Neutrophil (primary cell): Measurements from ENCODE around the gene MYD88.
A peak's percentile ranks its signal among the peaks of the same experiment; 100 is the strongest.

ENCODE experiments used
- H3K27ac ChIP-seq: fragments of 200-600 bp; sonication (generic); 2 replicates; pipeline ENCODE4 v1.5.1; 2016; ENCODE audit warnings: mild to moderate bottlenecking, moderate library complexity
- H3K27me3 ChIP-seq: fragments of 200-600 bp; sonication (generic); 2 replicates; pipeline ENCODE4 v1.6.0; 2016; ENCODE audit warnings: mild to moderate bottlenecking
- H3K36me3 ChIP-seq: fragments of 200-600 bp; sonication (generic); 2 replicates; pipeline ENCODE4 v1.5.1; 2017
- H3K4me1 ChIP-seq, 2 experiments: fragments of 200-600 bp in 1 of 2; sonication (generic) in 1 of 2; 1 replicate in 1 of 2; 2 replicates in 1 of 2; pipeline versions ENCODE4 v1.5.1 to v1.6.1; 2013 to 2016; ENCODE audit warnings: low read depth in 1 of 2, low read length in 1 of 2, mild to moderate bottlenecking in 1 of 2, moderate library complexity in 1 of 2; ENCODE audit not compliant: control insufficient read depth in 1 of 2, insufficient read depth in 1 of 2
- H3K4me3 ChIP-seq, 2 experiments: fragments of 200-600 bp in 1 of 2; sonication (generic) in 1 of 2; 1 replicate in 1 of 2; 2 replicates in 1 of 2; pipeline ENCODE4 v1.5.1; 2013 to 2016; ENCODE audit warnings: low read depth in 1 of 2, low read length in 1 of 2, mild to moderate bottlenecking in 1 of 2, moderate library complexity in 1 of 2
- H3K9me3 ChIP-seq: fragments of 200-600 bp; sonication (generic); 2 replicates; pipeline ENCODE4 v1.5.1; 2016
- TF ChIP-seq, protein P1 (sequence below): fragments of 200-600 bp; sonication (generic); IDR thresholded peaks from 2 replicates; pipeline ENCODE4 v1.5.1; 2016; ENCODE audit warnings: antibody characterized with exemption

The MYD88 gene

DNA sequence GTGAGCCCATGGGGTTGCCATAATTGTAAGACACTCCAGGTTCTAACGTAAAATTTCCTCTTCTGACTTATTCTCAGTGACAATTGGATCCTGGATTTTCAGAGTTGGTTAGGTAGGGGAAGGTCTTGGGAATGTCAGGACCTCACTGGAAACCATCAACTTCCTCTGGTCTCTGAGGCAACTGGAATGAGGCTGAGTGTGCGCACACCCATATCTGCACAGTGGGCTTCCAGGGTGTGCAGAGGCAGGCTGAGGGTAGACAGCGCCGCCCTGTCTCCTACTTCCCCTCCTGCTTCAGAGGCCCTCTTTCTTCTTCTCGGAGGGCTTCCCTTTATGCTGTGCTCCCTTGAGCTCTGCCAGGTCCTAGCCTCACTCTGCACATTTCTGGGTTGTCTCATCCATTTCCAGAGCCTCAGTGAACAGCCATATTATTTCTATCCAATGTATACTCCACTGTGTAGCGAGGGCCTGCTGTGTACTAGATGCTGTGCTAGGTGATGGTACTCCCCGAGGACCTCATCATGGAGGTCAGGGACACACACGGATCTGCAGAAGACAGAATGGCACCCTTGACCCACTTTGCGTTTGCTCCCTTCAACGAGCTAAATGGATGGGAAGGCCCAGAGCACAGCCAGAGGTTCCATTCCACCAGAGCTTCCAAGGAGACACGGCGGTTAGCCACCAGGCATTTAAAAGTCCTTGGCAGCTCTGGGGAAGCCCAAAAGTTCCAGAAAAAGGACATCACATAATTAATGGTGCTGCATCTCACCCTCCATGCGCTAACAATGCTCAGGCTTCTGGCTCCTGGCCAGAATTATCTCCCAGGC is 19.8 kb upstream of the MYD88 start:
- Histone ChIP-seq H3K4me1 (peaks cover 3 to 4% of the 10 kb centered on the region in 2 experiments), H3K36me3 (peaks cover 80% of the 10 kb centered on the region), H3K27ac (peak overlapping the region; percentile 43), H3K27me3 (no peaks in the 10 kb centered on the region), H3K9me3 (no peaks in the 10 kb centered on the region), H3K4me3 (no peak overlapping the region)
- TF ChIP-seq, protein P1, sequence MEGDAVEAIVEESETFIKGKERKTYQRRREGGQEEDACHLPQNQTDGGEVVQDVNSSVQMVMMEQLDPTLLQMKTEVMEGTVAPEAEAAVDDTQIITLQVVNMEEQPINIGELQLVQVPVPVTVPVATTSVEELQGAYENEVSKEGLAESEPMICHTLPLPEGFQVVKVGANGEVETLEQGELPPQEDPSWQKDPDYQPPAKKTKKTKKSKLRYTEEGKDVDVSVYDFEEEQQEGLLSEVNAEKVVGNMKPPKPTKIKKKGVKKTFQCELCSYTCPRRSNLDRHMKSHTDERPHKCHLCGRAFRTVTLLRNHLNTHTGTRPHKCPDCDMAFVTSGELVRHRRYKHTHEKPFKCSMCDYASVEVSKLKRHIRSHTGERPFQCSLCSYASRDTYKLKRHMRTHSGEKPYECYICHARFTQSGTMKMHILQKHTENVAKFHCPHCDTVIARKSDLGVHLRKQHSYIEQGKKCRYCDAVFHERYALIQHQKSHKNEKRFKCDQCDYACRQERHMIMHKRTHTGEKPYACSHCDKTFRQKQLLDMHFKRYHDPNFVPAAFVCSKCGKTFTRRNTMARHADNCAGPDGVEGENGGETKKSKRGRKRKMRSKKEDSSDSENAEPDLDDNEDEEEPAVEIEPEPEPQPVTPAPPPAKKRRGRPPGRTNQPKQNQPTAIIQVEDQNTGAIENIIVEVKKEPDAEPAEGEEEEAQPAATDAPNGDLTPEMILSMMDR: no peak

DNA sequence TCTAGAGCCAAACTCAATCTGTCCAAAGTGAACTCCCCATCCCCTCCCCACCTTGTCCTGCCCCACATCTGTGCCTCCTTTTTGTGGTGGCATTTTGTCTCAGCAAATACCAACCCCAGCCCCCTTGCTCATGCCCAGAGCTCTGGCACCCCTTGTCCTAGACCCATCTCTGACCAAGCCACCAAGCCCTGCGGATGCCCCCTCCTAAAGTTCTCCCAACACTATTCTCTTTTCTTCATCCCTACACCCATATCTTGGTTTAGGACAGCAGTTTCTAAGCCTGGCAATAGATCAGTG is 19.3 kb upstream of the MYD88 start:
- TF ChIP-seq, protein P1: no peak
- H3K4me1 ChIP-seq: peaks cover 3 to 4% of the 10 kb centered on the region in 2 experiments
- peaks cover 85% of the 10 kb centered on the region for H3K36me3 ChIP-seq

DNA sequence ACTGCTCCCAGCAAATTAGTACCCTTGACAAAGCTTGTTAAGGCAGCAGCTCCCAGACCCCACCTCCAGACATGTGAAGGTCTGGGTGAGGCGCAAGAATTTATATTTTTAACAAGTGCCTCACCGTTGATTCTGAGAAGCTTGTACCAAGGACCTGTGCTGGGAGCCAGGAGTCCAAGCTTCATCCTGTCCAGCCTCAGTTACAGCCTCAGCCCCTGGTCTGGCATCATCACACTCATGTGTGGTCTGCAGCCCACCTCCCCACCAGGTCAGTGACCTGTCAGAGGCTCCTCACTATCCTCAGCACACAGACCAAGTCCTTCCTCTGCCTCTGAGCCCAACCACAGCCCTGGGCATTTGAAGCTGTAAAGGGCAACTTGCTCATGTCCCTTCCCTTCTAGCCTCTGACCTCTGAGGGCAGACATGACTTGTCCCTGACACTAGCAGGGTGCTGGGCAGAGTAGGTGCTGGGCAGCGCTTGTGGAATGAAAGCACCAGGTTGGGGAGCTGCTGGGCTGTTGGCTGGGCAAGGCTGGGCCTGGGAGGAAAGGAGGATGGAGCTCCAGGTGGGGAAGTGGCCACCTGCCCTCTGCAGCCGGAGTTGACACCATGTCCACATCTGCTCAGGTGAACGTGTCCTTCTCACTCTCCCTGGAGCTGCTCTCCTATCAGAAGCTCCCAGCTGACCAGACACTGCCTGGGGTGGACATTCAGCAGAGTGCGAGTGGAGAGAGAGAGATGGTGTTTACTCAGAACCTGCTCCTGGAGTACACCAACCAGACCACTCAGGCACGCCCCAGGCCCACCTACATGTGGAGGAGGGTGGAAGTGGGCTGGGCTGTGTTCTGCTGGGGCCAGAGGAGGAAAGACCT is 18.4 kb upstream of the MYD88 start:
- Histone ChIP-seq H3K9me3 (no peaks in the 10 kb centered on the region), H3K27me3 (no peaks in the 10 kb centered on the region), H3K36me3 (peaks cover 94% of the 10 kb centered on the region), H3K4me3 (no peak overlapping the region), H3K4me1 (peaks cover 3 to 10% of the 10 kb centered on the region in 2 experiments), H3K27ac (peak overlapping the region; percentile 35)
- TF ChIP-seq, protein P1: no peak

More for the DNA sequence above, 19.3 kb upstream of the MYD88 start:
- H3K27ac ChIP-seq: peak overlapping the region; percentile 25
- no peaks in the 10 kb centered on the region for H3K27me3 ChIP-seq
- no peak overlapping the region for H3K4me3 ChIP-seq
- no peaks in the 10 kb centered on the region for H3K9me3 ChIP-seq

DNA sequence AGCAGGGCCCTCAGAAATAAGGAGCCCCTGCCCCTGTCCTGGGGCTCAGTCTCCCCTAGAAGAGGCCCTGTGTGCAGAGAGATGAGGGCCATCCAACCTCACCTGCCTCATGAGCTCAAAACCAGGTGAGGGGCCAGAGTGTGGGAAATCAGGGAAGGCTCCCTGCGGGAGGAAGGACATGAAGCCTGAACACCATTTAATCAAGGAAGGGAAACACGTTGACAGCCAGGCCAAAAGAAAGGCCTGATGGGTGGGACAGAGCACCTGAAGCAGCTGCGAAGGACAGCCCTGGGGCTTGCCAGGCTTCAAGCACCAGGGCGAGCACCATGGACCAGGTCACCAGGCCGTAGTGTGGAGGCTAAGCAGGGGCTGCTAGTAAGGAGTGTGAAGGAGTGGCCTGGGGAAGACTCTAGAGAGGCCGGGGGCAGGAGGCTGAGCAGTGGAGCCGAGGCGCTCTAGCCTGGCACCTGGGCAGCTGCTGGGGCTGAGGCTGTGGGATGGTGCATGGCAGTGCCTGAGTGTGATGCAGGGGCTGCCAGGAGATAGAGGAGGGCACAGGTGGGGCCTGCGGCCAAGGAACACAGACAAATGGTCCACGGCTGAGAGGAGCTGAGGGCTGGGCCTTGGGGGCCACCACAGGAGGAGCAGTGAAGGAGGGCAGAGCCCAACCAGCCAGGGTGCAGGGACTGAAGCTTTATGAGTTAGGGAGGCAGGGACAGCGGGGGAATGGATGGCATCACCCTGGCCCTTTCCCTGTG is 17.6 kb upstream of the MYD88 start:
- H3K4me1 ChIP-seq: peaks cover 3 to 16% of the 10 kb centered on the region in 2 experiments
- no peak overlapping the region for H3K4me3 ChIP-seq
- no peaks in the 10 kb centered on the region for H3K27me3 ChIP-seq
- TF ChIP-seq, protein P1: no peak
- no peak overlapping the region for H3K27ac ChIP-seq
- peaks cover 98% of the 10 kb centered on the region for H3K36me3 ChIP-seq
- H3K9me3 ChIP-seq: no peaks in the 10 kb centered on the region

DNA sequence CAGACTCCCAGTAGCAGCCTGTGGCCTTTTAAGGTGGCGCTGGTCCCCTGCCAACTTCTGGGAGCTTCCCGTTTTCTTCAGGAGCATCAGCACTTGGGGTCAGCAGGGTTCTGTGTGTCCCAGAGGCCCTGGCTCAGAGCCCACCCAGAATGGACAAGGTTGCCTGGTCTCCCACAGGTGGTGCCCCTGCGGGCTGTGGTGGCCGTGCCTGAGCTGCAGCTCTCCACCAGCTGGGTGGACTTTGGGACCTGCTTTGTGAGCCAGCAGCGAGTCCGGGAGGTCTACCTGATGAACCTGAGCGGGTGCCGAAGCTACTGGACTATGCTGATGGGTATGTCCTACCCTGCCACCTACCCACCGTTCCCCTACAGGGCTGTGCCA is 17.0 kb upstream of the MYD88 start:
- TF ChIP-seq, protein P1: no peak

More for the DNA sequence above, 17.0 kb upstream of the MYD88 start:
- peaks cover 3 to 16% of the 10 kb centered on the region in 2 experiments for H3K4me1 ChIP-seq
- no peak overlapping the region for H3K4me3 ChIP-seq
- H3K27me3 ChIP-seq: no peaks in the 10 kb centered on the region
- no peaks in the 10 kb centered on the region for H3K9me3 ChIP-seq
- H3K27ac ChIP-seq: no peak overlapping the region
- H3K36me3 ChIP-seq: peaks cover 100% of the 10 kb centered on the region
